MM.1S (cell line): ENCODE data around the gene HADH.

Source experiments
- EZH2 ChIP-seq: fragments of 300-600 bp; sonication (generic); optimal IDR thresholded peaks from 2 replicates; pipeline ENCODE3; 2017; ENCODE audit warnings: low read depth, mild to moderate bottlenecking, antibody characterized with exemption, low read length, mixed read lengths
- EZH2phosphoT487 ChIP-seq: fragments of 300-600 bp; sonication (generic); IDR thresholded peaks from 2 replicates; pipeline ENCODE4 v1.6.1; 2018; ENCODE audit warnings: antibody characterized with exemption, low read length
- TF ChIP-seq, protein P1 (sequence below): fragments of 300-600 bp; sonication (generic); IDR thresholded peaks from 2 replicates; pipeline ENCODE4 v1.5.1; 2016; ENCODE audit warnings: antibody characterized with exemption, low read length, mixed read lengths

GRCh38 chr4:107993969-107994368 lies 4.3 kb downstream of the HADH start:
- no peak for TF ChIP-seq EZH2phosphoT487
- TF ChIP-seq EZH2 = no peak
- TF ChIP-seq, protein P1, sequence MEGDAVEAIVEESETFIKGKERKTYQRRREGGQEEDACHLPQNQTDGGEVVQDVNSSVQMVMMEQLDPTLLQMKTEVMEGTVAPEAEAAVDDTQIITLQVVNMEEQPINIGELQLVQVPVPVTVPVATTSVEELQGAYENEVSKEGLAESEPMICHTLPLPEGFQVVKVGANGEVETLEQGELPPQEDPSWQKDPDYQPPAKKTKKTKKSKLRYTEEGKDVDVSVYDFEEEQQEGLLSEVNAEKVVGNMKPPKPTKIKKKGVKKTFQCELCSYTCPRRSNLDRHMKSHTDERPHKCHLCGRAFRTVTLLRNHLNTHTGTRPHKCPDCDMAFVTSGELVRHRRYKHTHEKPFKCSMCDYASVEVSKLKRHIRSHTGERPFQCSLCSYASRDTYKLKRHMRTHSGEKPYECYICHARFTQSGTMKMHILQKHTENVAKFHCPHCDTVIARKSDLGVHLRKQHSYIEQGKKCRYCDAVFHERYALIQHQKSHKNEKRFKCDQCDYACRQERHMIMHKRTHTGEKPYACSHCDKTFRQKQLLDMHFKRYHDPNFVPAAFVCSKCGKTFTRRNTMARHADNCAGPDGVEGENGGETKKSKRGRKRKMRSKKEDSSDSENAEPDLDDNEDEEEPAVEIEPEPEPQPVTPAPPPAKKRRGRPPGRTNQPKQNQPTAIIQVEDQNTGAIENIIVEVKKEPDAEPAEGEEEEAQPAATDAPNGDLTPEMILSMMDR = no peak
